ENCODE measurements around the gene PDCD6IP.

Gene PDCD6IP

DNA sequence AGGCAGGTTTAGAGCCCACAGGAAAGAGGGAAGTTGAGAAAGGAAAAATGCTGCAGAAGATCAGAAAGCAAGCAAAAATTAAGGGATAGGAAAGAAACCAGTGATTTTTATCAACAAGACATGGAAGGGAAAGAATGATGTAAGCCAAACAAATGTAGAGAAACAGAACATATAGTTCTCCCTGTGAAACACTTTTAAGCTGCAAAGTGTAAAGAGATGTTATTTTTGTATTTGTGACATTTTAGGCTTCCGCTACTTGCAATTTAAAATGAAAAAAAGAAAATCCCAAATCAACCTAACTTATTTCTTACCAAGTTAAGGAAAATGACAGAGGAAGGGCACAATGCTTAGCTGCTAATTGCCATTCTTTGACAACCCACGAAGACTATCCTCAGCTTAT, 111.6 kb downstream of the PDCD6IP start:
- no peaks in the 10 kb centered on the region for H3K36me3 ChIP-seq (ENCODE audit: control insufficient read depth in 4 of 4, insufficient read depth in 4 of 4, low read length in 3 of 4)
- no CpG with 5 or more reads among the region's 2 CpGs for WGBS (ENCODE audit: insufficient coverage)
- no peak overlapping the region for H3K4me3 ChIP-seq (ENCODE audit: control insufficient read depth in 1 of 7, extremely low read depth in 1 of 7, insufficient read depth in 4 of 7, low read depth in 2 of 7, low read length in 6 of 7)
- ChIA-PET CTCF (no interaction called here), POLR2A (no interaction called here)
- H3K27me3 ChIP-seq (replicated peaks in 2 of 5; ENCODE audit: control insufficient read depth in 4 of 5, insufficient read depth in 5 of 5, low read length in 4 of 5) = no peaks in the 10 kb centered on the region
- peaks cover 0 to 15% (median 5%) of the 10 kb centered on the region in 4 experiments for H3K4me1 ChIP-seq (ENCODE audit: control extremely low read depth in 1 of 4, control insufficient read depth in 4 of 4, insufficient read depth in 4 of 4, low read length in 3 of 4)
- H3K27ac ChIP-seq (ENCODE audit: insufficient read depth in 1 of 2, low read depth in 1 of 2, low read length in 2 of 2, poor library complexity in 1 of 2, severe bottlenecking in 2 of 2) = no peak overlapping the region
- H3K9me3 ChIP-seq (ENCODE audit: control extremely low read depth in 1 of 5, control insufficient read depth in 4 of 5, insufficient read depth in 2 of 5, low read depth in 1 of 5, low read length in 4 of 5) = no peaks in the 10 kb centered on the region
- no peak for DNase-seq

DNA sequence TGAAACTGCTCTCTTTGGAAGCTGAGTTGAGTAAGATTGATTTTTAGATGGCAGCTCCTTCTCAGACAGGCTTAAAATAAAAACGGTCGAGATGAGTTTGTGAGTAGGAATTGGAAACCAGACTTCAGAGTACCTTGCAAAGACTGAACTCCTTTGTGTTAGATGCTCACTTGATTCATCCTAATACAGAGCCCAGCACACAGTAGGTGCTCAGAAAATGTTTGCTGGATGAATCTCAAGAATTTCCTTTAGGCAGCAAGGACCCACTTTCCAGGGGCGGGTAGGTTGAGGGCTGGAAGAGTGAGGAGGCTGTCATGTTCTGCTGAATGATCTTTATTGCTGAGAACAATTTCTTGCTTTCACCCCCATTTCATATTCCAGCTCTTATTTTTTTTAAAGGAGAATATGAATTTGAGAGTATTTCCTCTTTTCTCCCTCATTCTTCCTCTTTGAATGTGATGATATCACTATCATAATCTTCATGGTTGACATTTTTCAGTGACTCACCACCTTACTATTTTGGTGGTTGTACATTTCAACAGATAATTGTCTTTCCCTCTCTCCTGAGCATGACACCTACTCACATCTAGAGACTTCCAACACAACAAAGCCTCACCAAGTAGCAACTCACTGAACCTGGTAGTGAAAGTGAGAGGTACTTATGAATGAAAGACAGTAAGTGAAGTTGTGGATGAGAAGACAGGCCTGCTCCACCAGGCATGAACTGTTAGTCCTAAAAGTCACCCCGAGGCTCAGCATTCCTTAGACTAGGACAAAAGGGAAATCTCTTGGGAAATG, 113.3 kb downstream of the PDCD6IP start:
- peak overlapping the region in 1 of 2 experiments; percentile 55 for H3K27ac ChIP-seq (ENCODE audit: insufficient read depth in 1 of 2, low read depth in 1 of 2, low read length in 2 of 2, poor library complexity in 1 of 2, severe bottlenecking in 2 of 2)
- no peak overlapping the region for H3K4me3 ChIP-seq (ENCODE audit: control insufficient read depth in 1 of 7, extremely low read depth in 1 of 7, insufficient read depth in 4 of 7, low read depth in 2 of 7, low read length in 6 of 7)
- H3K27me3 ChIP-seq (replicated peaks in 2 of 5; ENCODE audit: control insufficient read depth in 4 of 5, insufficient read depth in 5 of 5, low read length in 4 of 5) = no peaks in the 10 kb centered on the region
- CTCF ChIA-PET = no interaction called here
- POLR2A ChIA-PET = no interaction called here
- WGBS (ENCODE audit: insufficient coverage) = 97% methylated on average over 2 of the region's 4 CpGs
- DNase-seq = peak; percentile 14 to 68 (median 54)
- no peaks in the 10 kb centered on the region for H3K36me3 ChIP-seq (ENCODE audit: control insufficient read depth in 4 of 4, insufficient read depth in 4 of 4, low read length in 3 of 4)
- H3K9me3 ChIP-seq (ENCODE audit: control extremely low read depth in 1 of 5, control insufficient read depth in 4 of 5, insufficient read depth in 2 of 5, low read depth in 1 of 5, low read length in 4 of 5) = no peaks in the 10 kb centered on the region
- peaks cover 0 to 21% (median 7%) of the 10 kb centered on the region in 4 experiments for H3K4me1 ChIP-seq (ENCODE audit: control extremely low read depth in 1 of 4, control insufficient read depth in 4 of 4, insufficient read depth in 4 of 4, low read length in 3 of 4)

DNA sequence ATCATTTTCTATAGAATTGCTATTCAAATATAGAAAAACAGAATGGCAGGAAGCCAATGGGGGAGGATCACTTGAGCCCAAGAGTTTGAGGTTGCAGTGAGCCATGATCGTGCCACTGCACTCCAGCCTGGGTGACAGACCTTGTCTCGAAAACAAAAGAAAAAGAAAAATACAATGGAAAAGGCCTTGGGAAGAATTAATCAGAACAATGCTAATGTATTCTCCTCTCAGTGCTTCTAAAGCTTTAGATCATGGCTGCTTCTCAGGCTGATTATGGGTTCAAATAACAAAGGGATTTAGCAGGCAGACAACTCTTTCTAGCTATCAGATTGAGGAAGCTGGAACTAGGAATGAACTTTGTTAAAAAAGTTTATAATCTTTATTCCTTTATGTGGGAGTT, 115.8 kb downstream of the PDCD6IP start:
- Histone ChIP-seq H3K27ac (ENCODE audit: insufficient read depth in 1 of 2, low read depth in 1 of 2, low read length in 2 of 2, poor library complexity in 1 of 2, severe bottlenecking in 2 of 2) (no peak overlapping the region), H3K4me3 (ENCODE audit: control insufficient read depth in 1 of 7, extremely low read depth in 1 of 7, insufficient read depth in 4 of 7, low read depth in 2 of 7, low read length in 6 of 7) (no peak overlapping the region), H3K4me1 (ENCODE audit: control extremely low read depth in 1 of 4, control insufficient read depth in 4 of 4, insufficient read depth in 4 of 4, low read length in 3 of 4) (peaks cover 11 to 43% (median 28%) of the 10 kb centered on the region in 4 experiments), H3K36me3 (ENCODE audit: control insufficient read depth in 4 of 4, insufficient read depth in 4 of 4, low read length in 3 of 4) (no peaks in the 10 kb centered on the region), H3K9me3 (ENCODE audit: control extremely low read depth in 1 of 5, control insufficient read depth in 4 of 5, insufficient read depth in 2 of 5, low read depth in 1 of 5, low read length in 4 of 5) (no peaks in the 10 kb centered on the region), H3K27me3 (replicated peaks in 2 of 5; ENCODE audit: control insufficient read depth in 4 of 5, insufficient read depth in 5 of 5, low read length in 4 of 5) (no peaks in the 10 kb centered on the region)
- POLR2A ChIA-PET = no interaction called here
- no CpG with 5 or more reads among the region's 2 CpGs for WGBS (ENCODE audit: insufficient coverage)
- CTCF ChIA-PET = interaction anchor here (1.1 to 2.4 kb wide), 10 partner anchors 10 to 769 kb away, joined by 3 to 10 read pairs (median 3); no protein-coding TSS in a partner anchor
- no peak for DNase-seq

DNA sequence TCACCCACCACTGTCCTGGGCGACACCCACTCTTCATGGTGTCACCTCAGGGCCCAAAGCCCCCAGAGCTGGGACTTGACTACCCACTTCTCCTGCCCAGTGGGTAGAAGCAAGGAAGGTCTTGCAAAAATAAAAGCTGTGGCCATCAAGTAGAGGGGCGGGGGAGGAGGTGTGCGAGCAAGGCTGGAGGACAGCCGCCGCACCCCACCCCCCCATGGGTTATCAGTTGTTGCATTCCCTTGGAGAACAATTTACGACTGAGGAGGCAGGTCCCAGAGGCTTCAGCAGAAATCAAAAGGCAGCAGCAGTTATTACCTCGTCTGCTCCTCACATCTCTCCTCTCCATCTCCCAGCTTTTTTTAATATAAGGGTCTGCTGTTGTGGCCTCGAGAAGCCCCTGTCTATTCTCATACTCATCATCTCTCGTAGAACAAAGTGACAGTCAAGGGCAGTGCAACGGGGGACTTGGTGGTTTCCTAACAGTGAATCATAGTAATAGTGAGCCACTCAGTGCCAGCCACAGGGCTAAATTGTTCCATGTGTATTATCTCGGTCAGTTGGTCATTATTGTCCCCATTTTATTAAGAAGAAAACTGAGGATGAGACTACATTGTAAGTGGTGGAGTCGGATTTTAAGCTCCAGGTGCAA, 116.4 kb downstream of the PDCD6IP start:
- Histone ChIP-seq H3K27me3 (replicated peaks in 2 of 5; ENCODE audit: control insufficient read depth in 4 of 5, insufficient read depth in 5 of 5, low read length in 4 of 5) (no peaks in the 10 kb centered on the region), H3K9me3 (ENCODE audit: control extremely low read depth in 1 of 5, control insufficient read depth in 4 of 5, insufficient read depth in 2 of 5, low read depth in 1 of 5, low read length in 4 of 5) (no peaks in the 10 kb centered on the region), H3K4me1 (ENCODE audit: control extremely low read depth in 1 of 4, control insufficient read depth in 4 of 4, insufficient read depth in 4 of 4, low read length in 3 of 4) (peaks cover 11 to 46% (median 32%) of the 10 kb centered on the region in 4 experiments), H3K27ac (ENCODE audit: insufficient read depth in 1 of 2, low read depth in 1 of 2, low read length in 2 of 2, poor library complexity in 1 of 2, severe bottlenecking in 2 of 2) (no peak overlapping the region), H3K4me3 (ENCODE audit: control insufficient read depth in 1 of 7, extremely low read depth in 1 of 7, insufficient read depth in 4 of 7, low read depth in 2 of 7, low read length in 6 of 7) (no peak overlapping the region), H3K36me3 (ENCODE audit: control insufficient read depth in 4 of 4, insufficient read depth in 4 of 4, low read length in 3 of 4) (no peaks in the 10 kb centered on the region)
- ChIA-PET CTCF (interaction anchor here (0.7 to 4.6 kb wide), 19 partner anchors 10 to 1994 kb away, joined by 3 to 31 read pairs (median 4); no protein-coding TSS in a partner anchor), POLR2A (no interaction called here)
- 96% methylated on average over 8 of the region's 12 CpGs for WGBS (ENCODE audit: insufficient coverage)
- no peak for DNase-seq

DNA sequence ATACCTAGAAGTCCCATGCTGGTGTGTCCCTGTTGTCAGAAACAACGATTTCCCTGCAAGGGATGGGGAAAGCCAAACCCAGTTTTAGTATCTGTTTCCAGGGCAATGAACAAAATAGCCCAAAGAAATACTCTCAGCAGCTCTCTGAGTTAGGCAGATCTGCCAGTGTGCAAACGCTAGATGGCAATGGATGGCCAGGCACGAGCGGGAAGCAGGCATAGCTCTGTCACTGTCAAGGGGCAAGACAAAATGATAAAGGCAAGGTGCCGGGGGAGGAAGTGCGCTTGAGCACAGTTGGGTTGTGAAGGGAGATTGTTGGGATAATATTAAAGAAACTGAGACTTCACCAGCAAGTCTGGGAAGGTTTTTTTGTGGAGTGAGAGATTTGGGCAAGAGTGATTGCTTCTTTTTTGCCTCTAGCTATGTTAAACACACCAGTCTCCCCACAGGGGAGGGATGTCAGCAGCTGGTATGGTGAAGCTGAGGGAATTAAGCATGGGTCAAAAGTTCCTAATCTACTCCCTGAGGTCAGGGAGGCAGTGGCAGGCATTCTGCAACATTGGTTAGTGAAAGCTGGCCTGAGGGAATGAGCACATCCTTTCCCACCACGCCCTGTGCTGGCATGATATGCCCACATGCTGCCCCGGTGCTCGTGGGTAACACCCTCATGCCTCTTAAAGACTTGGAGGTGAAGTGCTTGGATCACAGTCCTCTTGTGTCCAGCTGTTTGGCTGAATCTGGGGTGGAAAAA, 117.5 kb downstream of the PDCD6IP start:
- POLR2A ChIA-PET = no interaction called here
- Histone ChIP-seq H3K36me3 (ENCODE audit: control insufficient read depth in 4 of 4, insufficient read depth in 4 of 4, low read length in 3 of 4) (no peaks in the 10 kb centered on the region), H3K4me3 (ENCODE audit: control insufficient read depth in 1 of 7, extremely low read depth in 1 of 7, insufficient read depth in 4 of 7, low read depth in 2 of 7, low read length in 6 of 7) (no peak overlapping the region), H3K4me1 (ENCODE audit: control extremely low read depth in 1 of 4, control insufficient read depth in 4 of 4, insufficient read depth in 4 of 4, low read length in 3 of 4) (peaks cover 11 to 49% (median 36%) of the 10 kb centered on the region in 4 experiments), H3K27ac (ENCODE audit: insufficient read depth in 1 of 2, low read depth in 1 of 2, low read length in 2 of 2, poor library complexity in 1 of 2, severe bottlenecking in 2 of 2) (no peak overlapping the region), H3K9me3 (ENCODE audit: control extremely low read depth in 1 of 5, control insufficient read depth in 4 of 5, insufficient read depth in 2 of 5, low read depth in 1 of 5, low read length in 4 of 5) (no peaks in the 10 kb centered on the region), H3K27me3 (replicated peaks in 2 of 5; ENCODE audit: control insufficient read depth in 4 of 5, insufficient read depth in 5 of 5, low read length in 4 of 5) (no peaks in the 10 kb centered on the region)
- CTCF ChIA-PET = interaction anchor here (0.7 to 4.6 kb wide), 18 partner anchors 8 to 1993 kb away, joined by 3 to 31 read pairs (median 4); no protein-coding TSS in a partner anchor
- DNase-seq = peak; percentile 38 to 69 (median 52)
- WGBS (ENCODE audit: insufficient coverage) = 76% methylated on average over 9 of the region's 9 CpGs

DNA sequence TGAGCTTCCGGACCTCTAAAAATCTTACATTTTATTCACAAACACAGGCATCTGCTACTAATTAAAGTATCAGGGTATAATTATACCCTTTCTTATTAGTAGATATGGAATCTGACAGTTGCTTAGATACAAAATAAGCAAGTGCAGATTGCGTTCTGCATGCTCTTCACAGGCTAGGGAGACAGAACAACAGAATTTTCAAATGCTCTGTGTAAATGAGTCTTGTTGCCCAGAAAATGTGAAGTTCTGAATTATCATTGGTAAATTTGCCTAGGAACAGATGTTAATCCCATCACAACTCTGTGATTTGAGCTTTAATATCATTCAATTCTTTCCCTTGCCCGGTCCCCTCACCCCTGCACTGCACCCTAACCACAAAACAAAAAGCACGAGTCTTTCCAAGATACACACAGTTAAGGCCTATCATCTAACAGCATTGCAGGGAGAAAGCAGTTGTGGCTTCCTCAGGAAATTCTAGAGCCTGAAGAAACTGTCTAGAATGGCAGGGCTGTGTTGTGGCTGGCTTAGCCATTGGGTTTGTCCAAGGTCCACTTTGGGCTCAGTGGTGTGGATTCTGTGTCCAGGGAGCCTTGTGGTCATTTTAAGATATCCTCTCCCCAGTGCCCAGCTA, 119.8 kb downstream of the PDCD6IP start:
- Histone ChIP-seq H3K27ac (ENCODE audit: insufficient read depth in 1 of 2, low read depth in 1 of 2, low read length in 2 of 2, poor library complexity in 1 of 2, severe bottlenecking in 2 of 2) (no peak overlapping the region), H3K36me3 (ENCODE audit: control insufficient read depth in 4 of 4, insufficient read depth in 4 of 4, low read length in 3 of 4) (no peaks in the 10 kb centered on the region), H3K27me3 (replicated peaks in 2 of 5; ENCODE audit: control insufficient read depth in 4 of 5, insufficient read depth in 5 of 5, low read length in 4 of 5) (no peaks in the 10 kb centered on the region), H3K4me1 (ENCODE audit: control extremely low read depth in 1 of 4, control insufficient read depth in 4 of 4, insufficient read depth in 4 of 4, low read length in 3 of 4) (peaks cover 11 to 40% (median 31%) of the 10 kb centered on the region in 4 experiments), H3K9me3 (ENCODE audit: control extremely low read depth in 1 of 5, control insufficient read depth in 4 of 5, insufficient read depth in 2 of 5, low read depth in 1 of 5, low read length in 4 of 5) (peaks cover 0 to 3% (median 0%) of the 10 kb centered on the region in 5 experiments), H3K4me3 (ENCODE audit: control insufficient read depth in 1 of 7, extremely low read depth in 1 of 7, insufficient read depth in 4 of 7, low read depth in 2 of 7, low read length in 6 of 7) (no peak overlapping the region)
- CTCF ChIA-PET = interaction anchor here (0.6 to 4.6 kb wide), 4 partner anchors 12 to 1991 kb away, joined by 3 to 31 read pairs (median 4); no protein-coding TSS in a partner anchor
- WGBS (ENCODE audit: insufficient coverage) = 0% methylated on average over 2 of the region's 4 CpGs
- POLR2A ChIA-PET = interaction anchor here (0.6 kb wide), 1 partner anchor 99 kb away, joined by 3 read pairs; no protein-coding TSS in a partner anchor
- DNase-seq = peak in 2 of 3 donors; percentile 31 to 54

Data from common myeloid progenitor, CD34-positive (primary cell).